ENCODE data around the gene TRIO. TPM values are rescaled to one million over a fixed set of nuclear protein-coding genes. Genes with fewer than 3 reads are reported as not detected.

Gene TRIO
- total and polyA plus RNA-seq, 2 of the 8 experiments (the other 6 are each of a cell fraction or from before 2014, with no cell fraction given), result 35.1 to 69.1 TPM

- no peak overlapping the region for H2BK20ac ChIP-seq (ENCODE audit: low read length)
- no peak overlapping the region for H3K23ac ChIP-seq (ENCODE audit: insufficient read length)
- H3K4me2 ChIP-seq (ENCODE audit: insufficient read depth in 1 of 2, low read depth in 2 of 2, low read length in 2 of 2), result no peak overlapping the region
- H3K79me1 ChIP-seq (ENCODE audit: low read depth, low read length), result peaks cover 5% of the 10 kb centered on the region
- H3K18ac ChIP-seq (ENCODE audit: extremely low read depth, low read length), result no peak overlapping the region
- POLR2A ChIA-PET (ENCODE audit: partially characterized antibody), result interaction anchor here (0.6 kb wide), 1 partner anchor 51 kb away, joined by 4 read pairs; no protein-coding TSS in a partner anchor
- H4K8ac ChIP-seq (ENCODE audit: extremely low read depth, insufficient read depth, low read length), result no peak overlapping the region
- no peaks in the 10 kb centered on the region; the same call in 1 of the 2 replicates for H3K23me2 ChIP-seq (ENCODE audit: low read depth, low read length)
- no peak overlapping the region for H2AFZ ChIP-seq (ENCODE audit: low read length)
- H3K4ac ChIP-seq (replicated peaks; ENCODE audit: insufficient read length, low read depth, low read length), result no peak overlapping the region
- H3K9ac ChIP-seq (replicated peaks in 1 of 4; ENCODE audit: extremely low read depth in 1 of 4, low read depth in 3 of 4, low read length in 3 of 4), result no peak overlapping the region
- CTCF ChIA-PET (ENCODE audit: partially characterized antibody), result interaction anchor here (0.9 to 1.2 kb wide), 6 partner anchors 16 to 295 kb away, joined by 3 to 5 read pairs (median 3); no protein-coding TSS in a partner anchor
- peaks cover 5 to 8% of the 10 kb centered on the region in 2 experiments for H4K20me1 ChIP-seq (replicated peaks in 1 of 2; ENCODE audit: control insufficient read depth in 1 of 2, insufficient read depth in 2 of 2, low read length in 2 of 2)
- H2BK5ac ChIP-seq (ENCODE audit: low read depth, low read length), result no peak overlapping the region
- peaks cover 0 to 11% (median 5%) of the 10 kb centered on the region in 4 experiments; a peak in 4 of 7 replicates for H3K4me1 ChIP-seq (replicated peaks in 1 of 4; ENCODE audit: control insufficient read depth in 3 of 4, insufficient read depth in 4 of 4, low read length in 3 of 4)
- no peaks in the 10 kb centered on the region for H3K9me3 ChIP-seq (ENCODE audit: insufficient read depth in 2 of 2, low read depth in 1 of 2, low read length in 1 of 2)
- H2AK5ac ChIP-seq (ENCODE audit: low read depth, low read length), result no peak overlapping the region
- H4K5ac ChIP-seq (ENCODE audit: insufficient read length, low read depth, low read length), result no peak overlapping the region
- no peaks in the 10 kb centered on the region for H3K27me3 ChIP-seq (replicated peaks in 1 of 4; ENCODE audit: control insufficient read depth in 3 of 4, extremely low read depth in 1 of 4, insufficient read depth in 3 of 4, low read length in 3 of 4)
- no peak overlapping the region for H3K56ac ChIP-seq (replicated peaks; ENCODE audit: insufficient read length, low read depth, low read length)
- no peak overlapping the region for H2BK15ac ChIP-seq (ENCODE audit: low read length)
- 86% methylated on average over 8 of the region's 8 CpGs; no CpG with 5 or more reads in 1 of the 2 experiments for WGBS, 2 experiments (ENCODE audit: extremely low coverage in 1 of 2, insufficient coverage in 1 of 2, insufficient read length in 1 of 2, insufficient replicate concordance in 2 of 2, low coverage in 1 of 2, low lambda C conversion rate in 2 of 2, missing lambda C conversion rate in 1 of 2)
- H3K79me2 ChIP-seq (ENCODE audit: control insufficient read depth in 1 of 2, insufficient read depth in 2 of 2, low read length in 2 of 2), result peaks cover 0 to 99% of the 10 kb centered on the region in 2 experiments; a peak in 3 of 4 replicates
- H4K91ac ChIP-seq (replicated peaks; ENCODE audit: insufficient read length, low read length), result no peak overlapping the region
- no peak overlapping the region for H3K27ac ChIP-seq (ENCODE audit: low read depth, low read length)
- DNase-seq (ENCODE audit: low read depth in 1 of 2, low spot score in 2 of 2) (no peak), FAIRE-seq (no peak)
- H3K36me3 ChIP-seq (ENCODE audit: control insufficient read depth in 2 of 4, insufficient read depth in 4 of 4, low read length in 3 of 4), result no peaks in the 10 kb centered on the region
- no peak overlapping the region for H2BK12ac ChIP-seq (ENCODE audit: low read depth, low read length)
- TF ChIP-seq PHF8 (conservative IDR thresholded peaks at IDR 0.05; ENCODE audit: low read depth, low read length), result no peak
- no peak for TF ChIP-seq KDM1A (IDR thresholded peaks at IDR 0.05; ENCODE audit: borderline replicate concordance, low read length)
- TF ChIP-seq POU5F1 (IDR thresholded peaks at IDR 0.05; ENCODE audit: low read depth, low read length), result no peak
- TF ChIP-seq SIRT6 (IDR thresholded peaks at IDR 0.05; ENCODE audit: low read length), result no peak
- no peak for TF ChIP-seq CTCF (IDR thresholded peaks at IDR 0.05; ENCODE audit: control extremely low read depth in 1 of 3, insufficient read depth in 1 of 3, low read depth in 1 of 3, low read length in 3 of 3)
- no peak for TF ChIP-seq SRF (IDR thresholded peaks at IDR 0.05; ENCODE audit: low read depth, low read length)
- no peak for TF ChIP-seq YY1 (IDR thresholded peaks at IDR 0.05; ENCODE audit: low read depth, low read length)
- TF ChIP-seq KDM5A (IDR thresholded peaks at IDR 0.05; ENCODE audit: low read length), result no peak
- no peak for TF ChIP-seq BCL11A (IDR thresholded peaks at IDR 0.05; ENCODE audit: low read depth in 2 of 2, low read length in 2 of 2)
- no peak overlapping the region for H3K4me3 ChIP-seq (ENCODE audit: extremely low read depth in 1 of 4, insufficient read depth in 2 of 4, low read depth in 3 of 4, low read length in 4 of 4)
- no peak overlapping the region for H3K14ac ChIP-seq (ENCODE audit: insufficient read length)
- no peak overlapping the region for H2BK120ac ChIP-seq (replicated peaks; ENCODE audit: low read depth, low read length)
These were observed 66.7 kb downstream of the TRIO start for GRCh38 chr5:14209836-14210235.
